Stimulated activated CD4-positive, alpha-beta T cell treated with anti-CD3 and anti-CD28 coated beads, Interleukin-2, amount 100 ng/mL, for 4 hours (primary cell): Measurements from ENCODE around the gene SERINC3.
"Not testable (repeated sequence)": the region's sequence is repeated elsewhere in the genome, so short reads cannot be mapped to it uniquely, and the experiment has no call there.

ENCODE experiments used
- DNase-seq: peaks from one replicate; pipeline ENCODE4 v3.0.0-alpha.2; 2020; ENCODE audit warnings: low read depth

Gene SERINC3

DNA sequence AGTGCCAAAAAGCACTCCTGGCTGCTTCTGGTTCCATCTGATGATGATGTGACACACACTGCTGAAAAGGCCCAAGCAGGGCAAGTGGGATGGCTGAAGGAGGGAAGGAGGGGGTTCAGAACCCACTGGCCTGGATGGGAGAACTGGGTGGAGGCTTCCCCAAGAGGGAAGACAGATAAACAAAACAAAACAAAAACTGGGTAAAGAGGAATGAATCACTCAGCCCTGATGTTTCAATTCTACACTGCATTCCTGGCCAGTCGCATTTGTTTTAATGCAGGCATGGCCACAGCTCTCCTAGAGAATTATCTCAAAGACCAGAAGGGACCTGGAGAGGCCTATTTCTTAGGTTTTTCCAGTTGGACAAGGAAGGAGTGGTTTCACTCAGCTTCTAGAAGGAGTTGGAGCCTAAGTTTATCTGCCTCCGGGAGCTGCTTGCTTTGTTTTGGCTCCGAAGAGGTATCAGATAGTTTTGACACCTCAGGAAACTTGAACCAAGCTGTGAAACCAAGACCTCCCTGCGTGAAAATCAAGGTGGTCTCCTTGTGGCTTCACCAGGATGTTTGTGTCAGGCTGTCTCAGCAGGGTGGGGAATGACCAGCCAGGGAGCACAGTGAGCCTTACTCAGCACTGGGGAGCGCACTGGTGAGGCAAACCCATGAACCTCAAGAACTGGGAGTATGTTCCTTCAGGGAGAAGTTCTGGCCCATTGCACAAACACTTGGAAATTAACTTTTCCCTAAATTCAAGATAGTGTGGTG is 30.1 kb downstream of the SERINC3 start:
- no peak for DNase-seq

DNA sequence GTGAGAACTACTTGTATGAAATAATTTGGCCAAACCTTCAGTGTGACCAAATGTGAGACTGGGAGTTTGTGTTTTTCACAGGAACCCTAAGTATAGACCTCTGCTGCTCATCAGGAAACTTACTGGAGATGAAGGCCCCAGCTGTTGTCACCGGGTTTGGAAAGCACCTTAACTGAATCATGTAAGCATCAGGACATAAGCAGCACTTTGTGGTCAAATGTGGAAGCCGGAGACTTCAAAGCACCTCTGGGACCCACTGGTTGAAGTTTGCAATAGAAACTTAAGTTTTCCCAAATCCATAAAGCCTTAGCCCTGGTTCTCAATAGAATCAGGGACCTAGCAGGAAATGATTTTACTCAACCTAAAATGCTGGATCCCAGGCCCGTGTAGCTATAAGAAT is 31.9 kb downstream of the SERINC3 start:
- no peak for DNase-seq

DNA sequence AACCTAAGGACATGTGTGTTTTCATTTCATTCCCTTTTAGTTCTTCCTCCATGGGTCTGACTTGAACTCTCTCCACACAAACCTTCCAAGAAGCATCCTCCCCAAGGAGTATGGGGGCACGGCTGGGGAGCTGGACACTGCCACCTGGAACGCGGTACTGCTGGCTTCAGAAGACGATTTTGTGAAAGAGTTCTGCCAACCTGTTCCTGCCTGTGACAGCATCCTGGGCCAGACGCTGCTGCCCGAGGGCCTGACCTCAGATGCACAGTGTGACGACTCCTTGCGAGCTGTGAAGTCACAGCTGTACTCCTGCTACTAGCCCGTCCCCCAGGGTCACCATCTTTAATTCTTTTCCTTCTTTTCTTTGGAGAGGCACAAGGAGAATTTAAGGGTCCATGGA is 32.6 kb downstream of the SERINC3 start:
- no peak for DNase-seq

DNA sequence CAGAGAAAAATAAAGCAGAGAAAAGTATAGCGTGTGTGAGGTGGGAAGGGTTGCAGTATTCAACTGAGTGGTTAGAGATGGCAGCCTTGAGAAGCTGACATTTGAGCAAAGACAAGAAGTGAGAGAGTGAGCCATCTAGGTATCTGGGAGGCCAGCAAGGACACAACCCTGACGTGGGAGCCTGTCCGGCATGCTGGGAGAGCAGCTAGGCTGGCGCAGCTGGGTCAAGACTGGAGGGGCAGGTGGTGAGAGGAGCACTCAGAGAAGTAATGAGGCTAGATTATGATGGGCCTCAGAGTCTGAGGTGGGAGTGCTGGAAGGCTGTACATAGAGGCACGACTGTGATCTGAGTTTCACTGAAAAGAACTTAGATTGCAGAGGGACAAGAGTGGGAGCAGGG is 33.3 kb downstream of the SERINC3 start:
- DNase-seq: no peak

DNA sequence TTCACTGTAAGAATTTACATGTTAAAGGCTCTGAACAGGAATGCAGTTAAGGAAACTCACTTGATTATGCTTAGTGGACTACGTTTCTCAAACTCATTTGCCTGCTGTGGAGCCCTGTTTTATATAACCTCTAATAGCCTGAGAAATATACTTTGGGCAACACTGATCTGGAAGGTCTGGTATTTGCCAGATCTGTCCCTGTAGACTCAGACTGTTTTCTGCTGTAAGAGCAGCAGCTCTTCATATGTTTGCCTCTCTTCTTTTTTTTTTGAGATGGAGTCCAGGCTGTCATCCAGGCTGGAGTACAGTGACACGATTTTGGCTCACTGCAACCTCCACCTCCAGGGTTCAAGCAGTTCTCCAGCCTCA is 36.1 kb downstream of the SERINC3 start:
- no peak for DNase-seq

DNA sequence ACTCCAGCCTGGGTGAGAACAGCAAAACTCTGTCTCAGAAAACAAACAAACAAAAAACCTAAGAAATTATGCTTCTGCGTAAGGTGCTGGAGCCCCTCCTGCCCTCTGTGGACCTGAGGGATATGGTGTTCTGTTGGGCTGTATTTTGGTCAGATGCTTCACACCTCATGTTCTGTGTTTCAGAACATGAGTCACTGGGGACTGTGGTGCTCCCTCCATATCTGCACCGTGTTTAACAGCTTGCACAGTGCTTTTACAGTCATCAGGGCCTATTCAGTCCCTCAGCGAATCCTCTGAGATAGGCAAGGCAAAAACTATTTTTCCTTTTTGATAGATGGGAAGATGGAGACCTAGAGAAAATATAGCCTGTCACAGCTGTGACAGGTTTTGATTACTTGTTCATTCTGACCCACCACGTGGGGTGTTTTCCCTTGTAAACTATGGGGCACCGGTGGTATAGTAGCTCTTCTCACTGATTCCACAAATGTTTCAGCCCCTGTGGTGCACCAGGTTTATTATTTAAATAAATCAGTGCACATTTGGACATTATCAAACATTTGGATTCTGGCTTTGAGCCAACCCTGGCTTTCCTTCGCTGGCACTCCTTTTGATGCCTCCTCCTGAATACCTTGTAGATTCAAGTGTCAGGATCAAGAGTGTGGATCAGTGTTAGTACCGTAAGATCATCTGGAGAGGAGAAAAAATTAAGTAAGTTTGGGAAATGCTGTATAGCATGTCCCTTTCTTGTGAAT is 36.6 kb downstream of the SERINC3 start:
- DNase-seq: no peak

DNA sequence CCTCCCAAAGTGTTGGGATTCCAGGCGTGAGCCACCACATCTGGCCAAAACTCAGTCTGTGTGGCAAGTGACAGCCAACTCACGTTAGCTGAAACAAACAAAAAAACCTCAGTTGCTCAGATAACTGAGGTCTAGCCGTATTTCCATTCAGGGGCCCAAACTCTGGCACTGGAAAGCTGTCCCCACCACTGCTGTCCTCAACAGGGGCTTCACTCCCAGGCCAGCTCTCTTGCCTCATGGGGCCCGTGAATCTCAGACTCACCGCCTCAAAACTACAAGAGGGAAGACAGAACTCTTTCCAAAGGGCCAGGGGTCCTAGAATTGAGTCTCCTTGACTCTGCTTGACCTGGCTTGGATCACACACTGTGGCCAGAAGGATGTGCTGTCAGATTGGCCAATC is 38.8 kb downstream of the SERINC3 start:
- no peak for DNase-seq

DNA sequence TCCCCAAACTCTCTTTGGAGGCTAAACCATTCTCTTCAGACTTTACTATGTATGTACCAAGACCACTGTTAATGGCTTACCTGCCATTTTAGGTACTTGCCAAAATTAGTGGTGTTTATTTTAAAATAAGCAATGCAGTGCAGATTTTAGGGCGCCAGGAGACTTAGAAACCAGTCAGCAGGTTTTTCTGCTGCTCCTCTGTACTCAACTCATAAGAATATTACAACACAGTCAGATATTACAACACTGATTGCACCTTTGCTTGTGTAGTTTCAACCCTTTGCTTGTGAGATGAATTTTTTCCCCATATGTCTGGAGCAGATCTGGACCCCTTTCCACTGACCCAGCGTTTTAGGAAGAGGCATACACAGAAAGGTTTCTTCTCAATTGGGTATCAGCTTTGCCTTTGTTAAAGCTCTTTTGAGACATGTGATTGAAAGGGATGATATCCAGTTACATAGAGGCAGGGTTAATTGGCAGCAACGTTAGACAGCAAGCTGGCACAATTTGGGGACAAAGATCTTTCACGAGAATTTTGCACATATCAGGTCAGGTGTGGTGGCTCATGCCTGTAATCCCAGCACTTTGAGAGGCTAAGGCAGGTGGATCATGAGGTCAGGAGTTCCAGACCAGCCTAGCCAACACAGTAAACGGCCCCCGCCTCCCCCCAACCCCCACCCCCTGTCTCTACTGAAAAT is 40.0 kb downstream of the SERINC3 start:
- DNase-seq: no peak

DNA sequence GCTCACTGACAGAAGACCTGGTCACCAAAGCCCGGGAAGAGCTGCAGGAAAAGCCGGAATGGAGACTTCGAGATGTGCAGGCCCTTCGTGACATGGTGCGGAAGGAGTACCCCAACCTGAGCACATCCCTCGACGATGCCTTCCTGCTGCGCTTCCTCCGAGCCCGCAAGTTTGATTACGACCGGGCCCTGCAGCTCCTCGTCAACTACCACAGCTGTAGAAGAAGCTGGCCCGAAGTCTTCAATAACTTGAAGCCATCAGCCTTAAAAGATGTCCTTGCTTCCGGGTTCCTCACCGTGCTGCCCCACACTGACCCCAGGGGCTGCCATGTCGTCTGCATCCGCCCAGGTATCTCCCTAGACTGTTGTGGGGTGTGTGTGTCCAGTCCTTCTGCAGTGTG is 41.8 kb downstream of the SERINC3 start:
- no peak for DNase-seq

DNA sequence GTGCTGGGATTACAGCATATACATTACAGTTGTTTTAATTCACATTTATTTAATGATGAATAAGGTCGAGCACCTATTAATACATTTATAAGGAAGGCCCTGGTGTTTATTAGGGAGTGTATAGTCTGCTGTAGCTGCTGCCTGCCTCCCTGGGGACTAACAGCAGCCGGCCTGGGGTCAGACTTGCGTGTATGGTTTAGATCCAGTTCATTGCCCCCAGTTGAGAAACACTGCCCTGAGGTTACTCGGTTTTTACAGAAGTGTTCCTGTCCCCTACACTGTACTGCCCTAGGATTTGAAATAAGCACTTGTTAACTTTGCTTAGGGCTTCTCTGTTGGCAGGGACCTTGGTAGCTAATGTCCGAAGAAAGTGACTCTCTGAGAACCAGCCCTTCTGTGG is 42.2 kb downstream of the SERINC3 start:
- no peak for DNase-seq

DNA sequence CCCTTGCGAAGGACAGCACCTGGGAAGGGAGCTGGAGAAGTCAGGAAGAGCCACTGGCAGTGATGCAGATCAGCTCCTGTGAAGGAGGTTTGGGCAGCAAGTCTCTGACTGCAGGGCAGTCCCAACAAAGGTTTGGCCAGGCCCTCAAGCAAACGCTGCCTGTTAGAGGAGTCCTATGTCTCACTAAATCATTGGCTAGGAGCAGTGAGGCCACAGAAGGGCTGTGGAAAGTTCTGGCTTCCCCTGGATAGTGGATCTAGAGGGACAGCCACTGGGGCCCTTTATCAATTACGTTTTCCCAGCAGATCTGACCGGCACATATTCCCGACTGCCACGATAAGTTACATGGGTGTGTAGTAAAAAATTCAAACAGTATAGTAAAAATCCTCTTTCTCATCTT is 43.7 kb downstream of the SERINC3 start:
- DNase-seq: no peak

DNA sequence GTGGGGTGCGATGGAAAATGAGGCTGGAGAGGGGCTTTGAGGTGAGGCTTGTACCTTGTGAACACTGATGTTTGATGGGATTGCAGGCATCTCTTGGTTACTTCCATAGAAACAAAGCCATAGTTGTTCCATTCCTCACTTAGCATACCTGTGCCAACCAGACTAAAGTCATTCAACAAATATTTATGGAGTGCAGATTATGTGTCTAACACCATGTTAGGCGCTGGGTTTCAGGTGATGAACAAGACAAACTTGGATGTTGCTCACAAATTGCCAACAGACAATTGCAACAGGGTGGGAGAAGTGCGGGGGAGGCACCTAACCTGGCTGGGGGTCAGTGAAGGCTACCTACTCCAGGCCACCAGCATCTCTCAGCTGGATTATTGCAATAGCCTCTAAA is 44.7 kb downstream of the SERINC3 start:
- DNase-seq: no peak

DNA sequence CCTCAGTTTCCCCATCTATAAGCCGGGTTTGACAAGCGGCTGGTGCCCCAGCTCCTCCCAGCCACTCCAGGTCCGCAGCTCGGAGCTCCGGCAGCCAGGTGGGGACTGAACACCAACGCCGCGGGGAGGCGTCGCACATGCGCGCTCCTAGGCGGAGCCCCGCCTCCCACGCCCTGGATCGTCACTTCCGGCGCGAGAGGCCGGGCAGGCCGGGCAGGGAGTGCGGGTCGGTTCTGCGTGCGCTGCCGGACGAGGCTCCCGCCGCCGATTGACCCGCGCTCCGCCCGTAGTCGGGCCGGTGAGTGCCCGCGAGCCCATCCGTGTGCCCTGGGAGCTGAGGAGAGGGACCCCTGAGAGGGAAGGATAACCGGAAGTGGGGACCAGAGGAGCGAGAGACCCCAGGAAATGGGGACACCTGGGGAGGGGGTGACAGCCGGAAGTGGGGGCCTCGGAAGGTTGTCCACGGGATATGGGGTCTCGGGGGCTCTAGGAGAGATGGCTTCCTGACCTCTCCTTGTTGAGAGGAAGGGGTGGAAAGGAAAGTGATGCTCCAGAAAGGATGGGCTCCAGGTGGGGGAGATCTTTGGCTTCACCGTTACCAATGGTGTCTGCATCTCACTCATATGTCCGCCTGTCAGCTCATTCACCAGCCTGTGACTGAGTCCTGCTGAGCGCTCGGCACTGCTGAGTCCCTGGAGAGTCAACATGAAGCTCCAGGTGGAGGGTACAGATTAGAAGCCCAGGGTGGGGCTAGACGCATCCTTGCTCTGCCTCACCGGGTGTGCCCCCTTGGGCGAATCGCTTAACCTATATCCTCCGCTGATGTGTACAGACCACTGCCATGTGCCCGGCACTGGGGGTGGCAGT is 45.9 kb downstream of the SERINC3 start, which contains the start of gene TTPAL:
TSS of gene TTPAL (plus strand) at position 181 of the 867 bp plus-strand sequence. CDS start 4,126 bp downstream, outside the sequence.
- peak; percentile 88 for DNase-seq

DNA sequence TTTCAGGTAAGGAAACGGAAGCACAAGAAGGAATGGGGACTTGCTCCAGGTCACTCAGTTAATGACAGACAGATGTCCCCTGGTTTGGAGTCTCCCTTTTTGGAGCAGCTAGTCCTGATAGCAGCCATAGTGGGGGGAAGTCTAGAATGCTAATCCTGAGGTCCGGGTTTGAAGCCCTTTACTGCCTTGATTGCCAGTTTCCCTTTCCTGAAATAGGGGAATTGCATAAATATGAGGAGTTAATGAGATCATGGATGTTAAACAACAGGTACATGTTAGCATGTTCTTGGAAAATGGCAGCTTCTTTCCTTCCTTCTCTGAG is 46.5 kb downstream of the SERINC3 start:
- DNase-seq: no peak

DNA sequence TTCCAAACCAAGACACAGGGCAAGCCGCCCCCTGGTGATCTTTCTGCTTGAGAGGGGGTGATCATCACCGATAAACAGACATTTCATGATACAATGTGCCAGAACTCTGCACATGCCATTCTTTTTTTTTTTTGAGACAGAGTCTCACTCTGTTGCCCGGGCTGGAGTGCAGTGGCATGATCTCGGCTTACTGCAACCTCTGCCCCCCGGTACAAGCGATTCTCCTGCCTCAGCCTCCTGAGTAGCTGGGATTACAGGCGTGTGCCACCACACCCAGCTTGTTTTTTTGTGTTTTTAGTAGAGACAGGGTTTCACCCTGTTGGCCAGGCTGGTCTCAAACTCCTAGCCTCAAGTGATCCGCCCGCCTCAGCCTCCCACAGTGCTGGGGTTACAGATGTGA is 49.6 kb downstream of the SERINC3 start:
- DNase-seq: not testable (repeated sequence)

DNA sequence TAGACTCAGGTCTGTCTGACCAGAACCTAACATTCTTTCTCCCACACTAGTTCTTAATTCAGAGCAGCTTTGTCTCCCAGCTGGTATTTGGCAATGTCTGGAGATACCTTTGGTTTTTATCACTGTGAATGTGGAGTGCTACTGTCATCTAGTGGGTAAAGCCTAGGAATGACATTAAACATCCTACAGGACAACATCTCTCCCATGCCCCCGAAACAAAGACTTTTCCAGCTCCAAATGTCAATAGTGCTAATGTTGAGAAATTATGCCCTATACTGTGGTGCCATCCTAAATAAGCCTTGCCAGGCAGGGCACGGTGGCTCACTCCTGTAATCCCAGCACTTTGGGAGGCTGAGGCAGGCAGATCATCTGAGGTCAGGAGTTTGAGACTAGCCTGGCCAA is 50.4 kb downstream of the SERINC3 start:
- DNase-seq: no peak

DNA sequence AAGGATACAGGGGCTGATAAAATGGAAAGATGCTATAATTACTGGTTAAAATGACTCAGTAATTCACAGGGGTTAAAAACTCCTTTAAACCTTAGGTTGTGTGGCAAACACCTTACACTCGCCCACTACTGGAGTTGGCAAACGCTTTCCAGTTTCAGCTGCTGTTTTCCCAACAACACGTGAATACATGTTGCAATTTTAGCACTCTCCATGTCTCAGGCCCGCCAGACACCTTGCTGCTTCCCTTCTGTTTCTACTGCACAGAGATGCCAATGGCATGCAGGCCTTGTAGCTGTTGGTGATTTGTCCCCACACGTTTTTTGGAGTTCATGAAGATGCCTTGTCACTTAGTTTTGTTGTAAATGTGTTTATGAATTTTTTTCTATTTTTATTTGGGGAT is 51.5 kb downstream of the SERINC3 start:
- no peak for DNase-seq

DNA sequence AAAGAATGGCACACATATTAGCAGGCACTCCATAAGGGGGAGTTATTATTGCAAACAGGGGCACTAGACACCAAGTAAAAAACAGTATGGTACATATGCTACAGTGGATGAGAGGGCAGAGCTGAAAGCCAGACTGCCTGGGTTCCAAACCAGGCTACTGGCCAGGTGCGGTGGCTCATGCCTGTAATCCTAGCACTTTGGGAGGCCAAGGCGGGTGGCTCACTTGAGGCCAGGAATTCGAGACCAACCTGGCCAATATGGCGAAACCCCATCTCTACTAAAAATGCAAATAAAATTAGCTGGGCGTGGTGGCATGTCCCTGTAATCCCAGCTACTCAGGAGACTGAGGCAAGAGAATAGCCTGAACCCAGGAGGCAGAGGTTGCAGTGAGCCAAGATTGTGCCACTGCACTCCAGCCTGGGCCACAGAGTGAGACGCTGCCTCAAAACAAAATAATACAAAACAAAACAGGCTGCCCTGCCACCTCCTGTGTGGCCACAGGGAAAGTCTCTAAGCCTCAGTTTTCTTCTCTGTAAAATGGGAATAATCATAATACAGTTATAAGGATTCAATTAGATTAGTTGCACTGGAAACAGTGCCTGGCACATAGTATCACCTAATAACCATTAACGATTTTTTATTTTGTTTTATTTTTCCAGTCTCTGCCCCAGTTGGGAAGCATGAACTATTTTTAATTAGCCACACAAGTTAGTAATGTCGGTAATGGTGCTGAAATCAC is 53.7 kb downstream of the SERINC3 start:
- no peak for DNase-seq

DNA sequence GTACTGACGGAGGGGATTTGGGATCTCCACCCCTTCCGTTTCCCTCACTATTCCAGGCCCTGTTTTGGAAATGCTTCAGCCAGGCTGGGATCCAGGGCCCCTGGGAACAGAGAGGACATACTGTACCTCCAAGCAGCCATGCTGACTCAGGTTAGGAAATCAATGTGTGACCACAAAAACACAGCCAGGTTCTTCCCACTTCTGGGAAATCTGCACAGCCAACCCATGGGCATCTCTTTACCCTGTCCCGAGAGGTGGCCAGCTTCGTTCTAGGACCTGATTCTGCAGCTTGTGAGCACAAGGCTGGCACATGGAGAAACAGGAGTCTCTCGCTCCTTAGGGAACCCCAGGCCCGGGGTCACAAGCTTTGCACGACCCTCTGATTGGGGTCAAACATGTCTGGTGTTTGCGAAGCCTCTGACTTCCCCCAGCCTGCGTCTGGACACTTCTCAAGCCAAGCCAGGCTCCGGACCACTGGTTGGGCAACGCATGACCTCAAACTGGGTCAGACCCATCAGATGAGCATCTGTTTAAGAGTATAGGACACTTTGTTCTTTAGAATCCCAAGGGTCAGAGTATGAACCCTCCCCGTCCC is 54.5 kb downstream of the SERINC3 start:
- no peak for DNase-seq

DNA sequence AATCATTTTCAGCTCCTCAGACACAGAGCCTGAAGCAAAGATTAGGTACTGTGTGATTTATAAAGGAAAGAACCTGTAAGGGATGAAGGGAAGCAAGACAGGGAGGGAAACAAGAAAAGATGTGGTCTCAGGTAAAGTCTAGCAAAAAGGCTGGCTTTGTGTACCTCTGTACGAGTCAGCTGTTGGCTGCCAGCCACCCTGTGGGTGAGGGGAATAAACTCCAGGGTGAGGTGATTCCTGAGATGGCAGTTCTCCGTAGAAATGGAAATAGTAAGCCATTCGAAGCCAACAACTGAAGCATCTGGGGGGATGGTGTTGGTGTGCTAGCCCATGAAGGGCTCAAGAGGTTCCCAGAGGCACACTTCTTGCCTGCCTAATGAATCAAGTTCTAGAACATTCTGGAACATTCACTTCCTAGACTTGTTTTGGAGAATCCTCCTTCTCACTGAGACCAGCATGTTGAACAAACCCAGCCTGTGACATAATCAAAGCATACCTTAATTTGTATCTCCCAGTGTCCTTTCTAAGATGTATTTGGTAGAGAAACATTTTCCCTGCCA is 56.8 kb downstream of the SERINC3 start:
- DNase-seq: no peak

DNA sequence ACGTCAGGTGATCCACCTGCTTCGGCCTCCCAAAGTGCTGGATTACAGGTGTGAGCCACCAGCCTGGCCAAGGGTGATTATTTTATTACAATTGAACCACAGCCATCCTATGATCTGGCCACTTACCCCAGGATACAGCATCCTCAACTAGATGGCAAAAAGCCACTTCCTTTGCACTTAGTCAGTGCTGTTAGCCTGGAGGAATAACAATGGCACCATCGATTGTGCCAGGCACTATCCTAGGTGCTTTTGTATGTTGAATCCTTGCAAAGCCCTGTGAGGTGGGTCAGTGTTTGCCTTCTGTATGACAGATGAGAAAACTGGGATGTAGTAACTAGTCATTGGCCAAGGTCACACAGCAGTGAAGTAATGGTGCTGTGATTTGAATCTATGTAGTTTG is 57.4 kb downstream of the SERINC3 start:
- no peak for DNase-seq
